WTC11 (cell line): Measurements from ENCODE around the gene SNX24. TPM values are rescaled to one million over a fixed set of nuclear protein-coding genes. Genes with fewer than 3 reads are reported as not detected.

Experiments used
- ATAC-seq: fragments of 200-7000 bp; cut with Tn5 transposase; 2 replicates; pipeline ENCODE4 v1.10.0; 2021; ENCODE audit warnings: mild to moderate bottlenecking, moderate library complexity
- CTCF ChIA-PET: fragments of 300-600 bp; sonication (Branson Sonifier 250); formaldehyde crosslinking; loops from one replicate; lab custom pipeline; 2021; ENCODE audit warnings: antibody characterized with exemption; lab: Charles Lee
- POLR2A ChIA-PET: fragments of 350-600 bp; sonication (Branson Sonifier 250); formaldehyde crosslinking; loops from one replicate; lab custom pipeline; 2021; ENCODE audit warnings: antibody characterized with exemption; lab: Charles Lee
- DNase-seq: peaks from one replicate; pipeline ENCODE4 v3.0.0; 2021; ENCODE audit warnings: low spot score
- H3K27ac Mint-ChIP-seq: 2 replicates; pipeline ENCODE4 v1.8.0; 2021; ENCODE audit warnings: mixed read lengths
- H3K27me3 Mint-ChIP-seq: 2 replicates; pipeline ENCODE4 v1.8.0; 2021; ENCODE audit warnings: low read depth, mild to moderate bottlenecking, moderate library complexity, mixed read lengths
- H3K36me3 Mint-ChIP-seq: 2 replicates; pipeline ENCODE4 v1.8.0; 2021; ENCODE audit warnings: mixed read lengths
- H3K4me1 Mint-ChIP-seq: 2 replicates; pipeline ENCODE4 v1.8.0; 2022; ENCODE audit warnings: mixed read lengths
- H3K4me3 Mint-ChIP-seq: 2 replicates; pipeline ENCODE4 v1.8.0; 2021; ENCODE audit warnings: mild to moderate bottlenecking, moderate library complexity, mixed read lengths
- H3K9me3 Mint-ChIP-seq: 2 replicates; pipeline ENCODE4 v1.8.0; 2021; ENCODE audit warnings: mixed read lengths
- ARID4B ChIP-seq: sonication (generic); formaldehyde crosslinking; IDR thresholded peaks from 2 replicates; pipeline ENCODE4 v1.8.0; 2023; ENCODE audit warnings: missing genetic modification reagents, mild to moderate bottlenecking, borderline replicate concordance
- CBFB ChIP-seq: sonication (generic); formaldehyde crosslinking; IDR thresholded peaks from 2 replicates; pipeline ENCODE4 v1.8.1; 2022; ENCODE audit warnings: mild to moderate bottlenecking, low read depth, missing genetic modification reagents
- E2F1 ChIP-seq: sonication (generic); formaldehyde crosslinking; IDR thresholded peaks from 2 replicates; pipeline ENCODE4 v1.8.0; 2022; ENCODE audit warnings: mild to moderate bottlenecking, missing genetic modification reagents
- JUN ChIP-seq: sonication (generic); formaldehyde crosslinking; IDR thresholded peaks from 2 replicates; pipeline ENCODE4 v1.8.0; 2023; ENCODE audit warnings: mild to moderate bottlenecking, missing genetic modification reagents
- NR3C1 ChIP-seq: sonication (generic); formaldehyde crosslinking; conservative IDR thresholded peaks from 2 replicates; pipeline ENCODE4 v1.8.1; 2023; ENCODE audit warnings: low read depth, mild to moderate bottlenecking, missing genetic modification reagents
- OVOL2 ChIP-seq: fragments of 250-450 bp; sonication (Bioruptor Pico); IDR thresholded peaks from 2 replicates; pipeline ENCODE4 v1.9.0; 2021; ENCODE audit warnings: mild to moderate bottlenecking, borderline replicate concordance
- TP53 ChIP-seq: sonication (generic); formaldehyde crosslinking; IDR thresholded peaks from 2 replicates; pipeline ENCODE4 v1.8.1; 2023; ENCODE audit warnings: mild to moderate bottlenecking, missing genetic modification reagents
- USF2 ChIP-seq: sonication (generic); formaldehyde crosslinking; IDR thresholded peaks from 2 replicates; pipeline ENCODE4 v1.8.1; 2023; ENCODE audit warnings: mild to moderate bottlenecking, missing genetic modification reagents, moderate library complexity
- ZNF121 ChIP-seq: sonication (generic); formaldehyde crosslinking; IDR thresholded peaks from 2 replicates; pipeline ENCODE4 v1.8.0; 2023; ENCODE audit warnings: missing genetic modification reagents
- ZNF138 ChIP-seq: sonication (generic); formaldehyde crosslinking; conservative IDR thresholded peaks from 2 replicates; pipeline ENCODE4 v1.8.1; 2022; ENCODE audit warnings: mild to moderate bottlenecking, moderate library complexity, missing genetic modification reagents
- ZNF396 ChIP-seq: fragments of 250-450 bp; sonication (Bioruptor Pico); IDR thresholded peaks from 2 replicates; pipeline ENCODE4 v1.8.0; 2021; ENCODE audit warnings: mild to moderate bottlenecking, moderate library complexity, borderline replicate concordance
- total RNA-seq: library from RNA; stranded (reverse); gene quantifications from 3 replicates; pipeline ENCODE4 v1.2.3, GENCODE V29; 2021
- TF ChIP-seq, protein P1 (sequence below): sonication (generic); formaldehyde crosslinking; IDR thresholded peaks from 2 replicates; pipeline ENCODE4 v1.8.1; 2023; ENCODE audit warnings: mild to moderate bottlenecking, missing genetic modification reagents
- TF ChIP-seq, protein P2 (sequence below): sonication (generic); formaldehyde crosslinking; IDR thresholded peaks from 2 replicates; pipeline ENCODE4 v1.8.1; 2023; ENCODE audit warnings: mild to moderate bottlenecking, missing genetic modification reagents, moderate library complexity
- TF ChIP-seq, protein P3 (sequence below): fragments of 250-450 bp; sonication (Bioruptor Pico); IDR thresholded peaks from 2 replicates; pipeline ENCODE4 v1.9.0; 2021; ENCODE audit warnings: moderate library complexity, mild to moderate bottlenecking, inconsistent platforms, borderline replicate concordance
- TF ChIP-seq, protein P4 (sequence below): fragments of 250-450 bp; sonication (Bioruptor Pico); IDR thresholded peaks from 2 replicates; pipeline ENCODE4 v1.9.0; 2021; ENCODE audit warnings: mild to moderate bottlenecking

The SNX24 gene
- total RNA-seq, 1 experiment from 2014 or later = 15.5 TPM

GRCh38 chr5:122944051-122944450 lies 98.6 kb downstream of the SNX24 start:
- TF ChIP-seq USF2 (CRISPR knock-in tag) = no peak
- TF ChIP-seq, protein P1, sequence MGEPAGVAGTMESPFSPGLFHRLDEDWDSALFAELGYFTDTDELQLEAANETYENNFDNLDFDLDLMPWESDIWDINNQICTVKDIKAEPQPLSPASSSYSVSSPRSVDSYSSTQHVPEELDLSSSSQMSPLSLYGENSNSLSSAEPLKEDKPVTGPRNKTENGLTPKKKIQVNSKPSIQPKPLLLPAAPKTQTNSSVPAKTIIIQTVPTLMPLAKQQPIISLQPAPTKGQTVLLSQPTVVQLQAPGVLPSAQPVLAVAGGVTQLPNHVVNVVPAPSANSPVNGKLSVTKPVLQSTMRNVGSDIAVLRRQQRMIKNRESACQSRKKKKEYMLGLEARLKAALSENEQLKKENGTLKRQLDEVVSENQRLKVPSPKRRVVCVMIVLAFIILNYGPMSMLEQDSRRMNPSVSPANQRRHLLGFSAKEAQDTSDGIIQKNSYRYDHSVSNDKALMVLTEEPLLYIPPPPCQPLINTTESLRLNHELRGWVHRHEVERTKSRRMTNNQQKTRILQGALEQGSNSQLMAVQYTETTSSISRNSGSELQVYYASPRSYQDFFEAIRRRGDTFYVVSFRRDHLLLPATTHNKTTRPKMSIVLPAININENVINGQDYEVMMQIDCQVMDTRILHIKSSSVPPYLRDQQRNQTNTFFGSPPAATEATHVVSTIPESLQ (CRISPR knock-in tag) = no peak
- TF ChIP-seq JUN (CRISPR knock-in tag) = no peak
- TF ChIP-seq TP53 = no peak
- Mint-ChIP-seq H3K27ac (no peak overlapping the region), H3K4me1 (peaks cover 21% of the 10 kb centered on the region), H3K4me3 (no peak overlapping the region), H3K9me3 (no peaks in the 10 kb centered on the region), H3K36me3 (no peaks in the 10 kb centered on the region), H3K27me3 (no peaks in the 10 kb centered on the region)
- ChIA-PET CTCF (no interaction called here), POLR2A (no interaction called here)
- DNase-seq = no peak
- ATAC-seq = no peak

DNA sequence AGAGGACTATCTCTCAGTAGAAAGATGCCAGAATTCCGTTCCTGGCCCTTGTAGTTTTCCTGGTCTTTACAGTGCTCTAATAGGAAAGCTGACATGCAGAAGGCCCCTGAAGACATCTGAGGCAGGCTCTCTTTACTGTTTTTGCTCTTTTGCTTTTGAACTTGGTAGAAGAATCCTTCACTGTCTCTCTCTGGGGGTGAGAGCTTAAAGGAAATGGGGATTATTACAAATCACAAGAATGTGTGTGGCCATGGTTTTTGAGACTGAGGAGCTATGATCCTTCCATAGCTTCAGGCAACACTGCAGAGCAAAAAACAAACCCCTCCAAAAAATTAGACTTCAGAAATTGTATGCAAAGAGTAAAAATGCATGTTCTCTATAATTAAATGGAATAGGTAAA lies 102.0 kb downstream of the SNX24 start:
- ATAC-seq (no peak), DNase-seq (no peak)
- no peaks in the 10 kb centered on the region for H3K27me3 Mint-ChIP-seq
- H3K9me3 Mint-ChIP-seq = no peaks in the 10 kb centered on the region
- no peak overlapping the region for H3K27ac Mint-ChIP-seq
- H3K4me3 Mint-ChIP-seq = no peak overlapping the region
- peaks cover 24% of the 10 kb centered on the region for H3K4me1 Mint-ChIP-seq
- CTCF ChIA-PET = no interaction called here
- no peaks in the 10 kb centered on the region for H3K36me3 Mint-ChIP-seq
- POLR2A ChIA-PET = no interaction called here
- TF ChIP-seq CBFB (CRISPR knock-in tag) (no peak), ZNF121 (CRISPR knock-in tag) (no peak), ZNF138 (no peak), ZNF396 (no peak), ARID4B (CRISPR knock-in tag) (no peak), NR3C1 (CRISPR knock-in tag) (no peak), E2F1 (no peak), OVOL2 (no peak)
- TF ChIP-seq, protein P2, sequence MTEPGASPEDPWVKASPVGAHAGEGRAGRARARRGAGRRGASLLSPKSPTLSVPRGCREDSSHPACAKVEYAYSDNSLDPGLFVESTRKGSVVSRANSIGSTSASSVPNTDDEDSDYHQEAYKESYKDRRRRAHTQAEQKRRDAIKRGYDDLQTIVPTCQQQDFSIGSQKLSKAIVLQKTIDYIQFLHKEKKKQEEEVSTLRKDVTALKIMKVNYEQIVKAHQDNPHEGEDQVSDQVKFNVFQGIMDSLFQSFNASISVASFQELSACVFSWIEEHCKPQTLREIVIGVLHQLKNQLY (CRISPR knock-in tag) = no peak
- TF ChIP-seq, protein P3, sequence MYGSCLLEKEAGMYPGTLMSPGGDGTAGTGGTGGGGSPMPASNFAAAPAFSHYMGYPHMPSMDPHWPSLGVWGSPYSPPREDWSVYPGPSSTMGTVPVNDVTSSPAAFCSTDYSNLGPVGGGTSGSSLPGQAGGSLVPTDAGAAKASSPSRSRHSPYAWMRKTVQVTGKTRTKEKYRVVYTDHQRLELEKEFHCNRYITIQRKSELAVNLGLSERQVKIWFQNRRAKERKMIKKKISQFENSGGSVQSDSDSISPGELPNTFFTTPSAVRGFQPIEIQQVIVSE = no peak
- TF ChIP-seq, protein P4, sequence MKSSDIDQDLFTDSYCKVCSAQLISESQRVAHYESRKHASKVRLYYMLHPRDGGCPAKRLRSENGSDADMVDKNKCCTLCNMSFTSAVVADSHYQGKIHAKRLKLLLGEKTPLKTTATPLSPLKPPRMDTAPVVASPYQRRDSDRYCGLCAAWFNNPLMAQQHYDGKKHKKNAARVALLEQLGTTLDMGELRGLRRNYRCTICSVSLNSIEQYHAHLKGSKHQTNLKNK (CRISPR knock-in tag) = no peak
